ENCODE results near the gene GNAT2.
"Not testable (repeated sequence)": the region's sequence is repeated elsewhere in the genome, so short reads cannot be mapped to it uniquely, and the experiment has no call there.

Gene GNAT2

DNA sequence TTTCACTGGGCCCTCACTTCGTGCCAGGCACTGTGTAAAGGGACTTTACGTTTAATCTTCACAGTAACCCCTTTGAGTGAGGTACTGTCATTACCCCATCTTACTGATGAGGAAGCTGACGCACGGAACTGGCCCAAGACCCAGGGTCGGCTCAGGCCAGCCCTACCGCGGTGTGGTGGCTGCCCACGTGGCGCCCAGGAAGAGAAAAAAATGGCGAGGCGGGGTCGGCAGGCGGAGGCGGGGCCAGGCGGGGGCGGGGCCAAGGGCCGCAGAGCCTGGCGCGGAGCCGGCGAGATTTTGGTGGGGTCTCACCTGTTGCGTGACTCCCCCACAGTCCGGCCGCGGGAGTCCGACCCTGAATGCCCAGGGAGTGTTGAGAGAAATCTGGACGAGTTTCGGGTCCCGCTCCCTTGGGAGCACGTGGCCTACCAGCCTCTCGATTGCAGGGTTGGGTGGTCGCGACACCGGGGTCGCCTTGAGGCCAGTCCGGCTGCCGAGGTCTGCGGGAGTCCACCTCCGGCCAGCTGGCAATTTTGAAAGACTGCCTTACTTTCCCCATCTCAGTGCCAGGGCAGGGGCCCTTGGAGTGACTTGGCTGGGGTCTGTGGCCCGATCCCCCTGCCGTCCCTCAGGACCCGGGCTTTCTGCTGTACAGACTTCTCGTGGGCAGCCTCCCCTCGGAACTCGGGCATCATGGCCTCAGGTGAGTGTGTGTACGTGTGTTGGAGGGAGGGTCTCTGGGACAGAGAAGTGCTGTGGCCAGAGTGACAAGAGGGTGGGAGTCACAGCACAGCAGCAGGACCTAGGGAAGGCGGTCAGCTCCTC lies at the start of gene GNAT2, which contains the start of gene AMPD2:
Gene GNAT2, minus strand, starts transcription at position 41 of the 825 bp plus-strand sequence. CDS start 6,746 bp downstream, outside the sequence.
Gene AMPD2, plus strand, starts transcription at position 262 of the 825 bp plus-strand sequence. CDS start 1,339 bp downstream, outside the sequence.
- DNase-seq, result peak in 8 of 14 donors; percentile 15 to 69 (median 44)

DNA sequence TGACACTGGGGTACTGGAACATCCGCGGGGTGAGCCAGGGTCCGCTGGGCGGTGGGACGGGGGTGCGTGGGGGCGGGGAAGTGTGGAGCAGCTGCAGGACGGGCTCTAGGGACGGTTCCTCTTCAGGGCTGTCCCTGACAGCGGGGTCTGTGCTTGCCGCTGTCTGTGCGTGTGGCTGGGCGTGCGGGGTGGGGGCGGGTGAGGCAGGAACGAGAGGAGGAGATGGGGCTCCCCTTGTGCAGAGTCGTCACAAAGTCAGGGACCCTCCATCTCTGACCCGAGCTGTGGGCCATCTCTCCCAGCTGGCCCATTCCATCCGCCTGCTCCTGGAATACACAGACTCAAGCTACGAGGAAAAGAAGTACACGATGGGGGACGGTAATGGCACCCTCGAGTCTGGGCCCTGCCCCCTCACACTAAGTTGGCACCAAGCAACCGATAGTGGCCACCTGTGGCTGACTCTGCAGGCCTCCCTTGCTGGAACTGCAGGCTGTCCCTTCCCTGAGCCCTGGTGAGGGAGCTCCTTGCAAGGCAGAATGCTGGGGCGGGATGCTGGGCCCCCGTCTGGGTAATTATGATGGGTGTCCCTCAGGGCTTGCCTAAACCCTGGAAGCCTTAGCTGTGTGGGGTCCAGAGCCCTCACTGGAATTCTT lies 48.8 kb upstream of the GNAT2 start:
- DNase-seq, result no peak

DNA sequence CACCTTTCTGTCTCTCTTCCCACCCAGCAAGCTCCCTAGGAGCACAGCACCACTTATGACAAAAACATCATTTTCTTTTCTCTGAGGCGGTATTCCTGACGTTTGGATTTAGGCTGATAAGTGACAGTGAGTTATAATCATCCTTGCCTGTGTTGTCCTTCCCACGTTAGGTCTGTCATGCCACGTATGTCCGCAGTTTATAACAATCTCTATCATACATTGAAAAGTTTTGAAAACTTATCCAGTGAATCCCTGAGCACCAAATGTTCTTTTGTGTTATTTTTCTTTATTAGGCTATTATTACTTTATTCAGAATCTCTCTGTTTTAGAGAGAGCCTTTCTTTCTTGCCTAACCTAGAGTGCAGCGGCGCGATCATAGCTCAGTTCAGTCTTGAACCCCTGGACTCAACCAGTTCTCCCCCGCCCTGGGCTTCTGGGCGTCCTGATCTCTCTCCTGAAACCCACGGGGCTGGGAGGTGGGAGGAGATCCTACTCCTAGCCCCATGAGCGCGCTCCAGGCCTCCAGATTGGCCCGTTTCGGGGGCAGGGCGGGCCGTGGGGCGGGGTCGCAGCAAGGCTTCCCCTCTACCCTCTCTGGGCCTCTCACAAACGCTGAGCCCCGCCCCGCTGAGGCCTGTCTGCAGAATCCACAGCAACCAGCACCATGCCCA lies 48.2 kb upstream of the GNAT2 start, which contains the start of gene GSTM2:
Gene GSTM2, plus strand, starts transcription at position 606 of the 671 bp plus-strand sequence. Its CDS starts 59 bp downstream, at position 665.
- DNase-seq, result peak in 12 of 14 donors; percentile 18 to 86 (median 72)

DNA sequence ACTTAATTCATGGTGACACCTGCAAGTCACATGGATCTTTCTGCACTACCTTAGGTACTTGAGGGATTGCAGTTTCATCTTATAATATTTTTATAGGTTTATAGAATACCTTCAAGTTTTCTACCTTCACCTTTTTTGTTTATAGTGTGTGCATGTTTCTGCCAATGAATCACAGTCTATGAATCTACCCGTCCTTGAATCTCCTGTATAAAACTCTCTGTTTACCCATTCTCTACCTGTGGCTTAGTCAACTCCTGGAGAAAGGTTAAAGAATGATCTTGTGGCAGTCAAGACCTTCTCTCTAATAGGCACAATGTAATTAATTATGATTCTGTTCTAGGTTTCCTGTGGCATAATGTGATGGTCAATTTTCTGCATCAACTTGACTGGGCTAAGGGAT lies 45.3 kb upstream of the GNAT2 start:
- no peak for DNase-seq

DNA sequence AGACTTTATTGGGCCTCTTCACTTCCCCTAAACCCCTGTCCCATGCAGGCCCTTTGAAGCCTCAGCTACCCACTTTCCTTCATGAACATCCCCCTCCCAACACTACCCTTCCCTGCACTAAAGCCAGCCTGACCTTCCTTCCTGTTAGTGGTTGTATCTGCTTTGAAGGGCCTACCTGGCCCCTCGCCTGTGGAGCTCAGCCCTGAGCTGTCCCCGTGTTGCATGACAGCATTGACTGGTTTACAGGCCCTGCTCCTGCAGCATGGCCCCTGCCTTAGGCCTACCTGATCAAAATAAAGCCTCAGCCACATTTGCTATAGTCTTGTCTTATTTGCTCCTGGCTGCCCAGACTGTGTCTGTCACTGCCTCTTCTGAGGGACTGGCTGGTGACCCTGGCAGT lies 42.0 kb upstream of the GNAT2 start:
- no peak for DNase-seq

DNA sequence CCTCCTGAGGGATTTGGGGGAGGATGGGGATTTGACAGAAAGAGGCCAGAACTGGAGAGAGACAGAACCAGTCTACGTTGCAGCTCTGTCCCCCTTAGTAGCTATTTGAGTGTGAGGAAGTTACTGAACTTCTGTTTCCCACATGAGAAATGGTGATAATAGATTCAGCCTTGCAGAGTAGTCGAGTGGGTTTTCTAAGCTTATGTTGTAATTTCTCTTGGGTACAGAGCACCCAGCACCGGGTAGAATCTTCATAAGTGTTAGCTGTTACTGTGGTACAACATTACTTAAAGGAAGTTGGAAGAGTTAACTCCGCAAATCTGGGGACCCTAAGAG lies 41.2 kb upstream of the GNAT2 start:
- DNase-seq, result not testable (repeated sequence)

DNA sequence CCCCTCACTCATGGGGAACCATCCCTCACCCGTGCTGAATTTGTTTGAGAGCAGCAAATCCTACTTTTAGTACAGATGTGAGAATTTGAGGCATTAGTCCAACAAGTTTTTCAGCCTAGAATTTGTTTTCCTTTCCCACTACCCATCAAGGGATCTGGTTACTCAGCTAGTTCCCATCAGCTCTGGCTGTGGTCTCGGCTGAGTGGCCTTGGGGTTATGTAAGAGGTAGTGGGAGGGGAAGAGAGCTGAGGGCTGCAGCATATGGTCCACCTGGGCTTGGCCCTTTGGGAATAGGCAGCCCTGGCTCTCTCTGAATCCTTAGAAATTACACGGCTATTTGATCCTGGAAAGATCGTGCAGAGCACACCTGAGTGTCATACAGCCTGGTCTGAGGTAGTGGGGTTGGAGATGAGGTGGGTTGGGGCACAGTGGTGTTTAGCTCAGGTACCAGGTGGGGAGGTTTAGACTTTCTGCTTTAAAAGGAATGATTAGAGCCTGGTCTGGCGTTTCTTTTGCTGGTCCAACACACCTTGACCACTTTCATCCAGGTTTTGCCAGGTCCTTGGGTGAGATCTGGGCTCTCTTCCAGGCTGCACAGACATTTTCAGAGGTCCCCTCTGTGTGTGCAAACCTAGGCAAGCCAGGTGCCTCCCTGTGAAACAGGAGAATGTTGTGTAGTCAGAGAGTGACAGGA lies 40.7 kb upstream of the GNAT2 start:
- DNase-seq, result peak in 1 of 14 donors; percentile 80

DNA sequence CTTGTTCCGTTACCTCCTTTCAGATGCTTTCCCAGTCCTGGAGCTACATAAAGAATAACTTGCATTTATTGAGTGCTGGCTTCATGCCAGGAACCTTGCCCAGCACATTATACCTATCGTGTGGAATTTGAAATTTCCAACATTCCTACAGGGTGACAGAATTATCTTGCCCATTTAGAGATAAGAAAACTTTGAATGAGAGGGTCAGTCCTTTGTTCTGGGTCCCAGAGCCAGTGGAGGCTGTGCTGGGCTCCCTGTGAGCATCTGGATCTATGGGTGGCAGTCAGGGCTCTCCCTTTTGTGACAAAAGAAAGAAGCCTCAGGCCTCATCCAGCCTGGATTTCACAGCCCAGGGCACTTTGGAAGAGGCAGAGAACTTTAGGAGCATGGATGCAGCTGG lies 39.7 kb upstream of the GNAT2 start:
- no peak for DNase-seq

DNA sequence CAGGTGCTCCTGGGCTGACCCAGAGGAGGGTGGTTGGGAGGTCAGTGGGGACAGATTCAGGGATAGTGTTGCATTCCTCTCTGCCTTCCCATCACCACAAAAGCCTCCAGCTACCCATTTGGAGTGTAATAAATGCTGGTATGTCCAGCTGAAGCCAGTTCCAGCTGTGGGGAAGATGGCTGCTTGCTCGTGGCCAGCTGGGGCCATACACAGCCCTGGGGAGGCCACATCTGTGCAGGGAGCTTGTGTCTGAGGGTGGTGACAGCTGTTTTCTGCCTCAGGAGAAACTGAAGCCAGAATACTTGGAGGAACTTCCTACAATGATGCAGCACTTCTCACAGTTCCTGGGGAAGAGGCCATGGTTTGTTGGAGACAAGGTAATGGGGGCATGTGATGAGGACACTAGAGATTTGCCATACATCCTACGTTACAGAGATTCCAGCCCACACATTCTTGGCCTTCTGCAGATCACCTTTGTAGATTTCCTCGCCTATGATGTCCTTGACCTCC lies 39.2 kb upstream of the GNAT2 start:
- no peak for DNase-seq

DNA sequence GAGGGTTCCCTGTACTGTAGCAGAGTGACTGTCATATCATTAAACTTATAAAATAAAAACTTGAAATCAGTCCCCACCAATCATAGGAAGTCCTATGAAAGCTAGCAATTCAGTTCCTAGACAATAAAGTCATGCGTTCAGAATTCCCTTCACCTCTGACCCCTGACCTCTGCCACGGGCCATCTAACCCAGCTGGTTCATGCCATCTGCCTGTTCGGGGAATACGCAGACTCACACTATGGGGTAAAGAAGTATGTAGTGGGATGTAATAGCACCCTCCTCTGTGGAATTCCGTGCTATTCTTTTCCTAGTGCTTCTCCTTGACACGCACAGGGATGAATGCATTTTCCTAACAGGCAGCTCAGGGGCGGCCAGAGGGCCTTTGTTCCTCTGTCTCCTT lies 38.6 kb upstream of the GNAT2 start:
- no peak for DNase-seq

DNA sequence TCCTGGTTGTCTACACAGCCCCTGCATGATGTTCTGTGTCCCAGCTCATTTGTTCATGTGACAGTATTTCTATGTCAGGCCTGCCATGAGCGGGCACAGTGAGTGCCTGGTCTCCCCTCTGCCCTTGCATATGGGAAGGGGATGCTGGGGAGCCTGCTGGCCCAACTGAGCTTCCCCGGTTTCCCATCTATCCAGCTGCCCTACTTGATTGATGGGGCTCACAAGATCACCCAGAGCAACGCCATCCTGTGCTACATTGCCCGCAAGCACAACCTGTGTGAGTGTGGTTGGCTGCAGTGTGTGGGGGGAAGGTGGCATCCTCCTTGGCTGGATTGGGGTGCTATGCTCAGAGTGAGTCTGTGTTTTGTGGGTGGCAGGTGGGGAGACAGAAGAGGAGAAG lies 38.0 kb upstream of the GNAT2 start:
- DNase-seq, result no peak

DNA sequence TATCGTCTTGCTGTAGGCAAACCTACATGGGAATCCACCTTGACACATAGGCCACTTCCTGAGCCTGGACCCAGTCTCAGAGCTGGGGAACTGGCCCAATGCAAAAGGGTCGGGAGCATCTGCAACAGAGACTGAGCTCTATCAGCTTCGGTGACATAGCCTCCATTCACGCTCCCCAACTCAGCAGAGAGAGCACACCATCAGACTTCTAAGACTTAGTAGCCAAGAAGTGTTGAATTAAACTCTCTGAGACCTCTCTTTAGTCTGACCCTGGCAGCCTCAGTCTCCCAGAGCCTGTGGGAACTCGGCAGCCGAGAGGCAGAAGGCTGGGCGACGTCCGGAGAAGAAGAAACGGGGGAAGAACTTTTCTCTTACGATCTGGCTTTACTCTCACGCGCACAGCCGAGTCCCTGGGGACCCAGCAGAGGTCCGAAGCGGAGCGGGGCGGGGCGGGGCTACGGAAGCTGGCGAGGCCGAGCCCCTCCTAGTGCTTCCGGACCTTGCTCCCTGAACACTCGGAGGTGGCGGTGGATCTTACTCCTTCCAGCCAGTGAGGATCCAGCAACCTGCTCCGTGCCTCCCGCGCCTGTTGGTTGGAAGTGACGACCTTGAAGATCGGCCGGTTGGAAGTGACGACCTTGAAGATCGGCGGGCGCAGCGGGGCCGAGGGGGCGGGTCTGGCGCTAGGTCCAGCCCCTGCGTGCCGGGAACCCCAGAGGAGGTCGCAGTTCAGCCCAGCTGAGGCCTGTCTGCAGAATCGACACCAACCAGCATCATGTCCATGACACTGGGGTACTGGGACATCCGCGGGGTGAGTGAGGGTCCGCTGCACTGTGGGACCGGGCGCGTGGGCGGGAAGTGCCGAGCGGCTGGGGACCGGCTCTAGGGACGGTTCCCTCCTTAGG lies 36.5 kb upstream of the GNAT2 start, which contains the start of gene GSTM4:
Gene GSTM4, plus strand, starts transcription at position 485 of the 905 bp plus-strand sequence. Its CDS starts 291 bp downstream, at position 776.
- peak in 13 of 14 donors; percentile 24 to 89 (median 69) for DNase-seq

DNA sequence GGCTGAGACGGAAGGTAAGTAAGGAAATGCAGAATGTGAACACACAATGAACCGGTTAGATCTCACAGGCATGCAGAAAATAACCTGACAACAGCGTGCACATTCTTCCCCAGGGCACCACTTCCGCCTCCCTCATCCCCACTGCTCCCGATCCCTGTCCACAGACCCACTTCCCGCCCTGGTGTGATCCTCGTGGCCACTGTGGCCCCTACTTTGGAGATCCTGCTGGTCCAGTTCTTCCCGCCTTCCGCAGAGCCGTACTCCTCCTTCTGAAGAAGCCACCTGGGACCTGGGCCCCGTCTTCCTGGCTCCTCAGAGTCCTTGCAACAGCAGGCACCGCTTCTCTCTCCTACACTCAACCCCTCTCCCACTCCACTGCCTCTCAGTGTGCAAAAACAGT lies 35.1 kb upstream of the GNAT2 start:
- DNase-seq, result no peak

DNA sequence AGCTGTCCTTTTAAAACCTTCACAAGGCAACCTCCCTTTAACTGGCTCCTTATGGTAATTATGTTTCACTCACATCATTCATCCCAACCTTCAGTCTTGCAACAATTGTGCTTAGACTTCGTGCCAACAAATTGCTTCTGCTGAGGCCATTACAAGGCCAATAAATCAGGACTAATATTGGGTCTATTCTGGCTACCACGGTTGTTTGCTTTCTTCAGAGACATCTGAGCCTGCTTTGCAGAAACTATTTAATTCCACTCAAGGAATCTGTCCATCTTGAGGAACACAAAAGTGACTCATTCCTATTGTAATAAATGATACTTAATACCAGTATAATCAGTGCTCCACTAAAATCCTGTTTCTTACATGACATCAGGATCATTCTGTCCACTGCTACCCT lies 33.9 kb upstream of the GNAT2 start:
- DNase-seq, result no peak

DNA sequence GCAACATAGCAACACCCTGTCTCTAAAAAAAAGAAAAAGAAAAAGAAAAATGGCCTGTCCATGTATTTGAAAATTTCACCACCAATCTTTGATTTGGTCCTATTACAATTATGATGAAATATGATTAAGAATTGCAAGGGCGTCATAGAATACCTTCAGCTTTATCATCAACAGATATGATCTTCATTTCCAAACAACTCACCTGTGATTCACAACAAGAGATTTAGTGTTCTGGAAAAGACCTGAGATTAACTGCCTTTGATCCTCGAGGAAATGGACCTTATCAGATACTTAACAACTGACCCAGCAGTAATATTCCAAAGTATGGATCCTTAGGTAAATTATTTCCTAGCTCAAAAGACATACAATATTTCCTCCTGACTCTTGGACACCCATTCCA lies 33.0 kb upstream of the GNAT2 start:
- DNase-seq, result no peak

DNA sequence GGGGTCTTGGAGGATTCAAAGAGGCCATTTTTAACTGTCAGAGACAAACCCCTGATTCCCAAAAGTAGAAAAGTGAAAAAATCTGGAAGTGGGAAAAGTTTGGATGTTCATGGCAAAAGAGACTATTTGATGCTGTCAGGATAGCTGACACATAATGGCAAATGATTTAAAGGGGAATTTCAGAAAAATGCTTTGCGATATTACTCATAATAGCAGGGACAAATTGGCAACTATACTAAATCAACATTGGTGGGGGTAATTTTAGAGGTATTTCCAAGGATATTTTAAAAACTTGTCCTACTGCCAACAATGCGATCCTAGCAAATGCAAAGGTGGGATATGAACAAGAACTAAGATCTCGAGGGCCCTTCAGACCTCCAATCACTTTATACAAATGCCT lies 31.2 kb upstream of the GNAT2 start:
- no peak for DNase-seq

DNA sequence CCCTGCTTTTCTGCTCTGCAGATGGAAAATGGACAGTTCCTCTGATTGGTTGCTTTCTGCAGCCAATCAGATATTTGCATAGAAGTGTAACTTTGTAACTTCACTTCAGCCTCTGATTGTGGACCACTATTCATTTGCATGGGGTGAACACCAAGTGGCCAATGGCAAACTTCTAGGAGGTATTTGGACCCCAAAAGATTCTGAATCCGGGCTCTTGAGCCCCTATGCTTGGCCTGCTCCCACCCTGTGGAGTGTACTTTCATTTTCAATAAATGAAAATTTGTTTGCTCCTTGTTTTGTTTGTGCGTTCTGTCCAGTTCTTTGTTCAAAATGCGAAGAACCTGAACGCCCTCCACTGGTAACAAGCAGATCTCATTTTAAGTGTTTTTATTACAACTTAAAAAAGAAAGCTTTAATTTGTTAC lies 30.1 kb upstream of the GNAT2 start:
- no peak for DNase-seq

DNA sequence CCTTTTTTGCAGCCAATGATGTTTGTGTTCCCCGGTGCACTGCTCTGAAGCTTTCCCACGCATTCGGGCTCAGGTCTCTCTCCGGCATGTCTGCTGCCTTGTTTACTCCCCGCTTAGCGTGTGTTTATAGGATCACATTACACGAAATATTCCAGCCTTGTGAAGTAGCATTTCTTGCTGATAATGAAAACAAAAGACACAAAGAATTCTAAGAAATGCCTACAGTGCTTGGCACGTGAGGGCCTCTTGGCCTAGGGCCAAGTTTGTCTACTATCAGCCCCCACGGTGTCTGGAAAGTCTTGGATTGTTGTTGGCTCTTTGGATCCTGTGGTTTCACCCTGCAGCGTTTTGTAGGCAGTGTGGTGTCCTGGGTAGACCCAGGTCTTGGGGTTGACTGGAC lies 25.3 kb upstream of the GNAT2 start:
- DNase-seq, result no peak

DNA sequence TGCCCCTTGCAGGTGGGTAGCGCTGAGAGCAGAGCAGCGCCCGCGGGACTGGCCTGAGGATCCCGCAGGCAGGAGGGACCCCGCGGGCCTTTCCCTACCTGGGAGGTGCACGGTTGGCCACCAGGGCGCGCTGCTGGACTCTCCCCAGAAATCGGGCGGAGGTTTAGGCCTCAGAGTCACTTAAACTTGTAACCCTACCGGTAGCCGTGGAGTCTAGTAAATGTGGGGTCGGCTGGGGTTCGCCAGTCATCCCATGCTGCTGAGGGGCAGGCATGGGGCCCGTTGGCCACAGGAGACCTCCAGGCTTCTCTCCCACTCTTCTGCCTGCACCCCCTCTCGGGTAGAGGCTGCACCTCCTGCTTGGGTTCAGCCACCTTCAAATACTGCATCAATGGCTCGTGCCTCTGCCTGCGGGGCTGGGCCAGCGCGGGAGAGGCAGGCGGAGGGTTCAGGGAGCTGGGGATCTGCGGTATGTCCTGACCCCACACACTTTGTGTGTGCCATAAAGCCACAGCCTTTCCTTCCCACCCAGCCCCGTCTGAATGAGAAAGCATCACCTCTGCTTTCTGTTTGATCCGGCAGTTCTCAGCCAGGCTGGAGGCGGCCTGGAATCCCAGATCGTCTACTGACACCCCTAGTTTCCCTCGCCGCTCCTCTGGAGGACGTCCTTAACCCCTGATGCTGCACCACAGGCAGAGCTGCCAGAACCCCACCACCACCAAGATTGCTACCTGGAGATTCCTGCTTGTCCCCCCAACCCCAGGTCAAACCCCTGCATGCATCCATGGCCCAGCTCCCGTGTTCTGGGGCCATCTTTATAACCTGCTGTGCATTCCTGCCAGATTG lies 24.2 kb upstream of the GNAT2 start:
- DNase-seq, result peak in 10 of 14 donors; percentile 19 to 72 (median 46)

DNA sequence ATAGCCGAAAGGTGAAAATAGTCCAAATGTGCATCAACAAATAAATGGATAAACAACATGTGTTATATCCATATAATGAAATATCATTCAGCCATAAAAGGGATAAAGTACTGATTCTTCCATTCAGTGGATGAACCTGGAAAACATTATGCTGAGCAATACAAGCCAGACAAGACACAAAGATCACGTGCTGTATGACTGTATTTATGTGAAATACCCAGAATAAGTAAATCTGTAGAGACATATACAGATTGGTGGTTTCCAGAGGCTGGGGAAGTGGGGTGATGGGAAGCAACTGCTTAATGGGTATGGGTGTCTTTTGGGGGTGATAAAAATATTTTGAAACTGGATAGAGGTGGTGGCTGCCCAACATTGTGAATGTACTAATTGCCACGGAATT lies 23.2 kb upstream of the GNAT2 start:
- no peak for DNase-seq

Data from C1 segment of cervical spinal cord (tissue), 14 donors.